Bronchial epithelial cell (primary cell): Measurements from ENCODE around the gene NAT9. TPM values are rescaled to one million over a fixed set of nuclear protein-coding genes. Genes with fewer than 3 reads are reported as not detected.

ENCODE experiments used
- DNase-seq: peaks from one replicate; pipeline ENCODE4 v3.0.0-alpha.2; 2010; ENCODE audit warnings: low read depth
- FAIRE-seq: peaks from 2 replicates; lab custom pipeline; 2011; peaks lifted over from hg19 to GRCh38; lab: Jason Lieb, UNC
- H3K27me3 ChIP-seq: 2 replicates; pipeline ENCODE4 v1.5.1; 2011; ENCODE audit warnings: low read length; ENCODE audit not compliant: control insufficient read depth, insufficient read depth
- H3K36me3 ChIP-seq: 2 replicates; pipeline ENCODE4 v1.5.1; 2011; ENCODE audit warnings: low read length; ENCODE audit not compliant: control insufficient read depth, insufficient read depth
- H3K4me3 ChIP-seq: 2 replicates; pipeline ENCODE4 v1.5.1; 2011; ENCODE audit warnings: mild to moderate bottlenecking, low read depth, low read length, control low read depth
- CTCF ChIP-seq: IDR thresholded peaks from 2 replicates; pipeline ENCODE4 v1.5.1; 2011; ENCODE audit warnings: mild to moderate bottlenecking, moderate library complexity, low read length, control low read depth, inconsistent platforms; ENCODE audit not compliant: insufficient read depth, severe bottlenecking
- total RNA-seq: library from RNA; depleted of rRNA; stranded (reverse); fragments of >200 nt; gene quantifications from 2 replicates; pipeline ENCODE4 v1.2.1, GENCODE V29; 2014

NAT9 gene
- total RNA-seq, 1 donor from 2014 or later = 64.5 TPM

DNA sequence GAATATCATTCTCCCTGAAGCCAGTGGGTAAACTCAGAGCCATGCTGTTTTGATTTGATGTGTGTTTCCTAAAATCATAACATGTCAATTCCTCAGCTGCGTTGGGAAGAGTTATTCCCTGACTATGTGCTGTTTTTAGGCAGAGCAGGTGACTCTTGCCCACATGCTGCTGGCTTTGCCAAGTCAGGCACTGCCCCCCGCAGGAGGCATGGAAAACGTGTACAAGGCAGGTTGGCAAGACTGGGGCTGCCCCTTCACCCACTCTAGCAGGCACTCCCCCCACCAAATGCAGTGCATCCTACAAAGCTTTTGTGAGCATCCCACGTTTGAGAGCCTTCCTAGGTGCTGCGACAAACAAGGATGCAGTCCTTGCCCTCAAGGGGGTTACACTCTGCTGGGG is 38.3 kb upstream of the NAT9 start:
- no peak for FAIRE-seq
- Histone ChIP-seq H3K36me3 (peaks cover 2% of the 10 kb centered on the region), H3K4me3 (no peak overlapping the region), H3K27me3 (no peaks in the 10 kb centered on the region)
- DNase-seq = no peak
- TF ChIP-seq CTCF = no peak

GRCh38 chr17:74812109-74813009 is 36.2 kb upstream of the NAT9 start:
- no peak for TF ChIP-seq CTCF
- Histone ChIP-seq H3K4me3 (no peak overlapping the region), H3K27me3 (no peaks in the 10 kb centered on the region), H3K36me3 (peaks cover 2% of the 10 kb centered on the region)
- DNase-seq = no peak
- no peak for FAIRE-seq

GRCh38 chr17:74810699-74811485 is 34.7 kb upstream of the NAT9 start:
- DNase-seq (no peak), FAIRE-seq (no peak)

GRCh38 chr17:74808714-74809430 is 32.7 kb upstream of the NAT9 start:
- TF ChIP-seq CTCF = no peak
- FAIRE-seq (no peak), DNase-seq (no peak)
- H3K36me3 ChIP-seq = peaks cover 4% of the 10 kb centered on the region
- H3K4me3 ChIP-seq = no peak overlapping the region
- no peaks in the 10 kb centered on the region for H3K27me3 ChIP-seq

More at GRCh38 chr17:74810699-74811485, 34.7 kb upstream of the NAT9 start:
- no peak for TF ChIP-seq CTCF
- Histone ChIP-seq H3K36me3 (peaks cover 2% of the 10 kb centered on the region), H3K4me3 (no peak overlapping the region), H3K27me3 (no peaks in the 10 kb centered on the region)

GRCh38 chr17:74807925-74808324 is 31.8 kb upstream of the NAT9 start:
- FAIRE-seq (no peak), DNase-seq (no peak)
- TF ChIP-seq CTCF = no peak
- Histone ChIP-seq H3K27me3 (no peaks in the 10 kb centered on the region), H3K4me3 (no peak overlapping the region), H3K36me3 (peaks cover 4% of the 10 kb centered on the region)
